ENCODE data around the gene CYB561.
A peak's percentile ranks its signal among the peaks of the same experiment; 100 is the strongest.

The CYB561 gene

DNA sequence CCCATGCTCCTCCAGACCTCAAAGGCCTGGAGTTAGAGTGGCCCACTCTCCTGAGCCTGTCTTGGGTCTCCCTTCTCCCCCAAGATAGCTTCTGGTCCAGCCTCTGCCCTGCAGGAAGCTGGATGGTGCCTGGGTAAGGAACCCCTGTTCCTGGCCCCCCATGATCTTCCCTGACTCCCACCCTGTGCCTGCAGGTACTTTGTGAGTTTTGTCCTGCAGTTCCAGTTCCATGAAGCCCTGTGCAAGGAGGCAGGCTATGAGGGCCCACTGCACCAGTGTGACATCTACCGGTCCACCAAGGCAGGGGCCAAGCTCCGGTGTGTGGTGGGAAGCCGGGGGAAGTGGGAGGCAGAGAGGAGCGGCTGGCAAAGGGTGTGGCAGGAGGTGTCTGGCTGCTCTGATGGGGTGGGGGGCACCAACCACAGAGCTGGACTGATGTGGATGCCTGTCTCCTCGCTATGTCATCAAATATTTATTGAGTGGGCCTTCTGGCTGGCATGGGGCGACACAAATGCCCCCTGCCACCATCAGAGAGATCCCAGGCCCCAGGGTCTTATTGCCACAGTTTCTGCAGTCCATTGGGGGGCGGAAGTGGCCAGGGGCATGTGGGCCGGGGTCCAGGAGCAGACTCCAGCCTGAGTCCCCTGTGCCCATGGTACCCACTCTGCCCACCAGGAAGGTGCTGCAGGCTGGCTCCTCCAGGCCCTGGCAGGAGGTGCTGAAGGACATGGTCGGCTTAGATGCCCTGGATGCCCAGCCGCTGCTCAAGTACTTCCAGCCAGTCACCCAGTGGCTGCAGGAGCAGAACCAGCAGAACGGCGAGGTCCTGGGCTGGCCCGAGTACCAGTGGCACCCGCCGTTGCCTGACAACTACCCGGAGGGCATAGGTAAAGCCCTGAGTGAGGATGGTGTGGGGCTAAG is 37.8 kb upstream of the CYB561 start:
- Mint-ChIP-seq H3K4me1 (ENCODE audit: low read depth) (peaks cover 50% of the 10 kb centered on the region), H3K36me3 (ENCODE audit: low read depth) (peaks cover 100% of the 10 kb centered on the region), H3K4me3 (no peak overlapping the region), H3K27me3 (peaks cover 6% of the 10 kb centered on the region), H3K27ac (peak overlapping the region; percentile 50), H3K9me3 (no peaks in the 10 kb centered on the region)
- intact Hi-C loops (cut with micrococcal nuclease) = no loop called here

DNA sequence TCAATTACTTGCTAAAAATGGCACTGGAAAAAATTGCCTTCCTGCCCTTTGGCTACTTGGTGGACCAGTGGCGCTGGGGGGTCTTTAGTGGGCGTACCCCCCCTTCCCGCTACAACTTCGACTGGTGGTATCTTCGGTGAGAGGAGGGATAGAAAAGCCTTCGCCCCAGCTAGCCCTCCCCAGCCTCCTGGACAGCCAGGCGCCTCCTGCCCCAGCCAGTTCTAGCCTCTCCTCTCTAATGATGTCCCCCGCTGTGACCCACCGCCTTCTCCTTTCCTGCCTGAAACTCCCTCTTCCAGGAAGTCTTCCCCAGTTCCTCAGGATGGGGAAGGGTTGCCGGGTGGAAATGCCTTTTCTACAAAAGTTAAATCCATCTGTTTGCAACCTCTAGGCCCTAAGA is 36.9 kb upstream of the CYB561 start:
- H3K27me3 Mint-ChIP-seq = peaks cover 7% of the 10 kb centered on the region
- peaks cover 59% of the 10 kb centered on the region for H3K4me1 Mint-ChIP-seq (ENCODE audit: low read depth)
- H3K9me3 Mint-ChIP-seq = no peaks in the 10 kb centered on the region
- no peak overlapping the region for H3K4me3 Mint-ChIP-seq
- peaks cover 100% of the 10 kb centered on the region for H3K36me3 Mint-ChIP-seq (ENCODE audit: low read depth)
- intact Hi-C loops (cut with micrococcal nuclease) = no loop called here
- peak overlapping the region; percentile 50 for H3K27ac Mint-ChIP-seq

- Mint-ChIP-seq H3K4me3 (no peak overlapping the region), H3K4me1 (ENCODE audit: low read depth) (peaks cover 63% of the 10 kb centered on the region), H3K9me3 (no peaks in the 10 kb centered on the region), H3K27ac (no peak overlapping the region), H3K27me3 (peaks cover 12% of the 10 kb centered on the region), H3K36me3 (ENCODE audit: low read depth) (peaks cover 100% of the 10 kb centered on the region)
- intact Hi-C loops (cut with micrococcal nuclease) = no loop called here
Observed at GRCh38 chr17:63482509-63482908, 36.4 kb upstream of the CYB561 start.

- Mint-ChIP-seq H3K4me1 (ENCODE audit: low read depth) (peaks cover 58% of the 10 kb centered on the region), H3K27ac (no peak overlapping the region), H3K9me3 (no peaks in the 10 kb centered on the region), H3K27me3 (peaks cover 10% of the 10 kb centered on the region), H3K36me3 (ENCODE audit: low read depth) (peaks cover 93% of the 10 kb centered on the region), H3K4me3 (no peak overlapping the region)
- intact Hi-C loops (cut with micrococcal nuclease) = no loop called here
Observed at GRCh38 chr17:63481488-63481870, 35.4 kb upstream of the CYB561 start.

DNA sequence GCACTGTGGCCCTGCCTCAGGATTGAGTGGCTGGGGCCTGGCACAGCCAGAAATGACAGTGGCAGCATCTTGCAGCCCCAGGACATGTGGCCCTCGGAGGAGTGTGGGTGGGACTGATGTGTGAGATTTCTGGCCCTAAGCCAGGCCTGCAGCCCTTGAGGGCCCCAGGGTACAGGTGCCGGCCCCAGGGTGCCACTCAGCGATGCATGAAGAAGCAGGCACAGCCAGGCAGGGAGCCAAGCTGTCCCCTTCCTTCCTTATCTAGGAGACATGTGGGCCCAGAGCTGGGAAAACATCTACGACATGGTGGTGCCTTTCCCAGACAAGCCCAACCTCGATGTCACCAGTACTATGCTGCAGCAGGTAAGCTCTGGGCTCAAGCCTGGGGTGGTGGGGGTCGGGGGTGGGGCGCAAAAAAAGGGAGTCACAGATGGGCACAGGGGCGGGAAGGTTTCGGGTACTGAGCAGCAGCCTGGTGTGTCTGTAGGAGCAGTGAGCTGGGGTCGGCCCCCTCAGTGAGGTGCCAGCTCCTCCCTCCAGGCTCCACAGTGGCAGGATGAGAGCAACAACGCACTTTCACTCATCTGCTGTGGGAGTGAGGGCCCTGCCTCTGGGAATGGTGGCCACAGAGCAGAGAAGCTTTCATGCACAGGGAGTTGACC is 34.9 kb upstream of the CYB561 start:
- peaks cover 13% of the 10 kb centered on the region for H3K27me3 Mint-ChIP-seq
- no peak overlapping the region for H3K27ac Mint-ChIP-seq
- H3K36me3 Mint-ChIP-seq (ENCODE audit: low read depth) = peaks cover 88% of the 10 kb centered on the region
- H3K4me1 Mint-ChIP-seq (ENCODE audit: low read depth) = peaks cover 63% of the 10 kb centered on the region
- H3K4me3 Mint-ChIP-seq = no peak overlapping the region
- intact Hi-C loops (cut with micrococcal nuclease) = no loop called here
- no peaks in the 10 kb centered on the region for H3K9me3 Mint-ChIP-seq

- Mint-ChIP-seq H3K27me3 (peaks cover 16% of the 10 kb centered on the region), H3K9me3 (no peaks in the 10 kb centered on the region)
Observed at GRCh38 chr17:63480192-63480784, 34.2 kb upstream of the CYB561 start.

GRCh38 chr17:63479495-63480184 is 33.5 kb upstream of the CYB561 start:
- peaks cover 76% of the 10 kb centered on the region for H3K4me1 Mint-ChIP-seq (ENCODE audit: low read depth)
- peaks cover 16% of the 10 kb centered on the region for H3K27me3 Mint-ChIP-seq
- H3K9me3 Mint-ChIP-seq = no peaks in the 10 kb centered on the region
- H3K27ac Mint-ChIP-seq = no peak overlapping the region
- peak overlapping the region; percentile 97 for H3K4me3 Mint-ChIP-seq
- H3K36me3 Mint-ChIP-seq (ENCODE audit: low read depth) = peaks cover 75% of the 10 kb centered on the region
- intact Hi-C loops (cut with micrococcal nuclease) = loop anchor here (2.0 to 5.0 kb wide), 2 partner anchors 55 to 133 kb away; no protein-coding TSS in a partner anchor

More at GRCh38 chr17:63480192-63480784, 34.2 kb upstream of the CYB561 start:
- no peak overlapping the region for H3K27ac Mint-ChIP-seq
- peak overlapping the region; percentile 14 for H3K4me3 Mint-ChIP-seq
- intact Hi-C loops (cut with micrococcal nuclease) = no loop called here
- peaks cover 81% of the 10 kb centered on the region for H3K36me3 Mint-ChIP-seq (ENCODE audit: low read depth)
- H3K4me1 Mint-ChIP-seq (ENCODE audit: low read depth) = peaks cover 69% of the 10 kb centered on the region

DNA sequence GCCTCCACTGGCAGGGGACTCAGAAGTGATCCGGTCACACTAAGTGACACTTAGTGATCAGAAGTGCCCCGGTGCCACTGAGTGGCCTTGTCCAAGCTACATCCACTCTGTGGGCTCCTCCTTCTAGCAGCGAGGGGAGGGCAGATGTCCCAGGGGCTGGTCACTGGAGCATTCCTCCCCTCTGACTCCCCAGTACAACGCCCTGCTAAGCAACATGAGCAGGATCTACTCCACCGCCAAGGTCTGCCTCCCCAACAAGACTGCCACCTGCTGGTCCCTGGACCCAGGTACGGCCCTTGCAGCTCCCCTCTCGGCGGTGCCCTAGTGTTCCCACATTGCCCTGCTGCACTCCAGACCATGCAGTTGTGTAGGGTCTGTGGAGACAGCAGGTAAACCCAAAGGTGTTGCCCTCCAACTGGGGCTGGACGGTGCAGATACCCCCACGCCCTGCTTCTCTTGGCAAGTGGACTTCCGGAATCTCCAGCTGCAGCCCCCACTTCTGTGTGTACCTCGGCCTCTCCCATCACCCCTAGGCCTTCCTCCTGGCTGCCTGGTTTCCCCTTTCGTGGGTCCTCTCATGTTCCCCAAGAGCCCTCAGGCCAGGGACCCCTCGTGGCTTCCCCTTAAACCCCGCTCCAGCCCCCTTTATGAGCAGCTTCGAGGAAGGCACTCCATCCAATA is 32.8 kb upstream of the CYB561 start:
- Mint-ChIP-seq H3K4me3 (peak overlapping the region; percentile 97), H3K27me3 (peaks cover 18% of the 10 kb centered on the region), H3K36me3 (ENCODE audit: low read depth) (peaks cover 68% of the 10 kb centered on the region), H3K4me1 (ENCODE audit: low read depth) (peaks cover 80% of the 10 kb centered on the region), H3K27ac (peak overlapping the region; percentile 78), H3K9me3 (no peaks in the 10 kb centered on the region)
- intact Hi-C loops (cut with micrococcal nuclease) = loop anchor here (2.0 to 5.0 kb wide), 2 partner anchors 54 to 133 kb away; no protein-coding TSS in a partner anchor

GRCh38 chr17:63477480-63478440 is 31.7 kb upstream of the CYB561 start:
- H3K4me3 Mint-ChIP-seq = peak overlapping the region; percentile 97
- peaks cover 28% of the 10 kb centered on the region for H3K27me3 Mint-ChIP-seq
- peaks cover 56% of the 10 kb centered on the region for H3K36me3 Mint-ChIP-seq (ENCODE audit: low read depth)
- peak overlapping the region; percentile 78 for H3K27ac Mint-ChIP-seq
- peaks cover 70% of the 10 kb centered on the region for H3K4me1 Mint-ChIP-seq (ENCODE audit: low read depth)
- no peaks in the 10 kb centered on the region for H3K9me3 Mint-ChIP-seq
- intact Hi-C loops (cut with micrococcal nuclease) = loop anchor here (2.0 to 5.0 kb wide), 3 partner anchors 31 to 135 kb away; partner anchors contain the start of gene CYB561

GRCh38 chr17:63476854-63477479 is 30.9 kb upstream of the CYB561 start, which contains the start of gene ACE:
TSS of gene ACE (plus strand) at chr17:63477061. CDS start at chr17:63477095, 34 bp downstream.
- Mint-ChIP-seq H3K27ac (peak within 1 kb of the TSS; percentile 78), H3K4me3 (peak within 1 kb of the TSS; percentile 97), H3K36me3 (ENCODE audit: low read depth) (peaks cover 48% of the 10 kb centered on the region), H3K9me3 (no peaks in the 10 kb centered on the region), H3K4me1 (ENCODE audit: low read depth) (peaks cover 66% of the 10 kb centered on the region), H3K27me3 (peaks cover 29% of the 10 kb centered on the region)
- intact Hi-C loops (cut with micrococcal nuclease) = loop anchor here (2.0 to 5.0 kb wide), 2 partner anchors 30 to 135 kb away; partner anchors contain the start of gene CYB561

DNA sequence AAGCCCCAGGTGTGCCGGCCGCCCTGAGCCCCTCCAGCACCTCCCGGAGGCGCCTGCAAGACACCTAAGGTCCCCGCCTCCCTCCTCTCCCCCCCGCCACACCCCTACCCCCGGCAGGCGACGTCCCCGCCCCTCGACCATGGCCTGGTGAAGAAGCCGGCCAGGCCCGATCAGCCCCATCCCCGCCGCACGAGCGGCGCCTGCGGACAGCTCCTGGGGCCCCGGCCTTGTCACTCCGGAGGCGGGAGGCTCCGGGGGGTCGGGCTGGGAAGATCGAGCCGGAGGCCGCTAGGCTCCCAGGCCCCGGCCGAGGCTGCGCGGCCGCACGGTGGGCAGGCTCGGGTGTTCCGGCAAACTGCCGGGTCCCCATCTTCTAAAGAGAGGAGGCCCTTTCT is 30.4 kb upstream of the CYB561 start:
- intact Hi-C loops (cut with micrococcal nuclease) = loop anchor here (2.0 to 5.0 kb wide), 2 partner anchors 30 to 136 kb away; partner anchors contain the start of gene CYB561
- H3K4me1 Mint-ChIP-seq (ENCODE audit: low read depth) = peaks cover 63% of the 10 kb centered on the region
- peaks cover 34% of the 10 kb centered on the region for H3K27me3 Mint-ChIP-seq
- H3K36me3 Mint-ChIP-seq (ENCODE audit: low read depth) = peaks cover 43% of the 10 kb centered on the region
- H3K9me3 Mint-ChIP-seq = no peaks in the 10 kb centered on the region
- peak overlapping the region; percentile 78 for H3K27ac Mint-ChIP-seq
- H3K4me3 Mint-ChIP-seq = peak overlapping the region; percentile 75
